Ectodermal cell (in vitro differentiated cells): Measurements from ENCODE around the gene BNC2.
A peak's percentile ranks its signal among the peaks of the same experiment; 100 is the strongest.

Experiments
- H3K27ac ChIP-seq: 2 replicates; pipeline ENCODE4 v1.7.0; 2013; ENCODE audit warnings: mild to moderate bottlenecking, low read depth, low read length; ENCODE audit not compliant: insufficient read depth, poor library complexity, severe bottlenecking
- H3K27me3 ChIP-seq: 2 replicates; pipeline ENCODE4 v1.7.0; 2013; ENCODE audit warnings: mild to moderate bottlenecking, low read length; ENCODE audit not compliant: insufficient read depth, control insufficient read depth, poor library complexity, severe bottlenecking
- H3K36me3 ChIP-seq: one replicate; pipeline ENCODE4 v1.7.0; 2013; ENCODE audit warnings: low read length; ENCODE audit not compliant: control insufficient read depth, insufficient read depth
- H3K4me1 ChIP-seq: one replicate; pipeline ENCODE4 v1.7.0; 2013; ENCODE audit warnings: low read length; ENCODE audit not compliant: control insufficient read depth, insufficient read depth
- H3K4me3 ChIP-seq: 2 replicates; pipeline ENCODE4 v1.7.0; 2013; ENCODE audit warnings: low read depth, low read length, control low read depth; ENCODE audit not compliant: insufficient read depth
- H3K9me3 ChIP-seq: 2 replicates; pipeline ENCODE4 v1.7.0; 2013; ENCODE audit warnings: mild to moderate bottlenecking, low read length, moderate library complexity; ENCODE audit not compliant: control insufficient read depth
- WGBS, 2 experiments: methylation state at CpG; one replicate each; pipeline ENCODE4 v1.1.7; 2013; ENCODE audit warnings: missing lambda C conversion rate in 2 of 2; 5-methylcytosine and 5-hydroxymethylcytosine counted together

The BNC2 gene

DNA sequence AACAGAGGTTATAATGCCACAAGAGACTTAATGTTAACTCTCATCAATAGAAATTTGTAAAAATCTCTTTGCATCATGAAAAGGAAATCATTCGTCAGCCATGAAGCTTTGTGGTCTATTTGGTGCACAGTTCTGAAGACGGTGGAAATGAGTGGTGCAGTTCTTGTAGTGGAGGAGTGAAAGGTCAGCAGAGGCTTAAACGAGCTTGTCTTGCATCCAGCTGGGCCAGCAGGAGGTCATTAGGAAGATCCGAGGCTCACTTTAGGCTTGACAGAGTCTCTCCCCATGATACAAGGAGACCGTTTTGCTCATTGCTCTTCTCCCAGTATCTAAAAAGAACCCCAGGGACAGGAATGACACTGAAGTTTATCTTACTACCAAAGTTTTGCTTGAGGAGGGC lies 440.8 kb downstream of the BNC2 start:
- Histone ChIP-seq H3K9me3 (no peaks in the 10 kb centered on the region), H3K27me3 (peaks cover 6% of the 10 kb centered on the region), H3K27ac (peak overlapping the region; percentile 48), H3K36me3 (no peaks in the 10 kb centered on the region), H3K4me1 (peaks cover 62% of the 10 kb centered on the region), H3K4me3 (no peak overlapping the region)
- 18% methylated on average over 5 of the region's 5 CpGs for WGBS, 2 experiments

DNA sequence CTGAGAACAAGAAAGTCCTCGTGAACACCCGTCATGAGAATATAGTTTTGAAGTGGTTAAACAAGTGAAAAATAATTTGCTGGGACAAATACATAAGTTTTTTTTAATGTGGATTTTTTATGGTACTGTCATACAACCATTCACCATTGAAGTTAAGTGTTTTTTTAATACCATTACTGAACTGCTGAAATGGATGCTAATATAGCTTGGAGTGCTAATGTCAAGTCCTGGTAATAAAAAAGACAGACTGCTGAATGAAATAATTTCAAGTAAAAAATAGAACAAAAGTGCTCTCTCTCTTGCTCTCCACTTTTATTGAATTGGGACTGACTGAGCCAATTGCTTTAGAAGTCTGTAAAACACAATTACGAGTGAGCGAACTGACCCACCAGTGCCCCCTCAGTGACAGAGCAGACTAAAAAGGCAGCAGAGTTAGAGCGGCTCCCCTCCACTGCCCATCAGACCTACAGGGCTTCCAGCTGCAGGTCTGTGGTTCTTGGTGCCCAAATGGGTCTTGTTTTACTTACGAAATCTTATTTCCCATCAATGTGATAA lies 442.5 kb downstream of the BNC2 start:
- WGBS, 2 experiments: 82 to 86% methylated on average over 6 of the region's 6 CpGs
- no peaks in the 10 kb centered on the region for H3K9me3 ChIP-seq
- H3K4me3 ChIP-seq: no peak overlapping the region
- H3K27ac ChIP-seq: no peak overlapping the region
- H3K4me1 ChIP-seq: peaks cover 60% of the 10 kb centered on the region
- H3K36me3 ChIP-seq: no peaks in the 10 kb centered on the region
- peaks cover 6% of the 10 kb centered on the region for H3K27me3 ChIP-seq

DNA sequence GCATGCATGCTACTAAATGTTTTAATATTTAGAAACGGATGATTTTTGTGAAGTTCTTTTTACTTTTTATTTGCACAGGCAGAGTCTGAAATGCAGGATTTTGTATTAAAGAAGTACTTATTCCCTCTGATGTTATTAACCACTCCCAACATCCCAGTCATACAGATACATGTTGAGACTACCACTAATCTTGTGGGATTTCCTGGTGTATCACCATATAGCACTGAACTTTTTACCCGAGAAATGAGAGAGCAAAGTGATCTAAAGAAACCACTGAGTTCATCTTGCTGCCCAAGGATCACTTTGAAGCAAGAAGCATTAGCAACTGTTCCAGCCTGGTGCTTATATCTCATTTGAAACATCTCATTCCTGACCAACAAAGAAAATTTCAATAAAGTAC lies 443.8 kb downstream of the BNC2 start:
- H3K4me3 ChIP-seq: no peak overlapping the region
- no peaks in the 10 kb centered on the region for H3K36me3 ChIP-seq
- no peak overlapping the region for H3K27ac ChIP-seq
- H3K9me3 ChIP-seq: no peaks in the 10 kb centered on the region
- peaks cover 6% of the 10 kb centered on the region for H3K27me3 ChIP-seq
- peaks cover 48% of the 10 kb centered on the region for H3K4me1 ChIP-seq
- WGBS, 2 experiments: 90 to 98% methylated on average over 1 to 2 of the region's 2 CpGs

DNA sequence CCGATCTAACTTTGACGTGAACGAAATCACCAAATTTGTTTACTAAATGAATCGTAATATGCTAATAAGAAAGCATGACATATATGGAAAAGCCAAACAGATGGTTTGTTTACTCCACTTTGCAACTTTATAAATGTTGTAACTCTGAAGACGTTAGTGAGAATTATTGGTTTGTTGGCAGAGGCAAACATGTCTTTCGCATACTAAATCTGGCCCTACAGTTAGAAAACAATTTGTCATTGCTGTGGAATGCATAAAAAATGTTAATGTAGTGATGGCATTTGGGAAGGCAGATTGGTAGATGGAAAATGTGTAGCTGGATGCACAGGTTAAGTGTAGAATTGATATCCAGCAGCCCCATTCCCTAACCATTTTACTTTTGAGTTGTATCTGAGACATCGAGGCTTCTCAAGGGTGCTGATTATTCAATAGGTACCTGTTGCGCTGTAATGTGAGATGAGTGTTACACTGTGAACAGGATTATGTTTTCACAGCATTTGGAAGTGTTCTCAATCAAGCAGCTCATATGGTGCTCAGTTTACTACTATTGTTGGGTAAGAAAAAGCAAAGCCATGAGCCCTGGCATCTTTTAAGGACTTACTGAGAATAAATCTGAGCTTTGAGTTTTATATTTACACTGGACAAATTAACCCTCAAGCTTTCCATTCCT lies 444.8 kb downstream of the BNC2 start:
- WGBS, 2 experiments: 92 to 94% methylated on average over 8 of the region's 8 CpGs

DNA sequence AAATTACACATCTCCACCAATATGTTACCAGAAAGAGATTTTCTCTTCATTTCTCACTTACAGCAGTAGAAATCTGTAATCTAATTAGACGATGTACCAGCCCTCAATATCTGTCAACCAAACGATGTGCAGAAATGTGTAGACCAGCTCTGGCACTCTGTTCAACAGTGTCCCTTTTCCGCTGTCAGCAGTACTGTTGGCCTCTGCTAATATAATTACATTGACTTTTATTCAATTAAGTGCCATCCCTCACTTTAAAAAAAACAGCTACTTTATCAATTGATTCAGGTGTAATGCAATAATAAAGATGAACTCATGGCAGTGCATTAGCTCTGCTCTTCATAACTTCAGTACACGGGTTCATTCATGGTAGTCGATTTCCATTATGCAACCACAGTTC lies 448.4 kb downstream of the BNC2 start:
- 96 to 97% methylated on average over 5 of the region's 5 CpGs for WGBS, 2 experiments
- Histone ChIP-seq H3K9me3 (no peaks in the 10 kb centered on the region), H3K36me3 (no peaks in the 10 kb centered on the region), H3K4me1 (peaks cover 15% of the 10 kb centered on the region), H3K4me3 (no peak overlapping the region), H3K27me3 (no peaks in the 10 kb centered on the region), H3K27ac (no peak overlapping the region)

More for the DNA sequence above, 444.8 kb downstream of the BNC2 start:
- no peak overlapping the region for H3K4me3 ChIP-seq
- H3K4me1 ChIP-seq: peaks cover 46% of the 10 kb centered on the region
- peaks cover 6% of the 10 kb centered on the region for H3K27me3 ChIP-seq
- H3K9me3 ChIP-seq: no peaks in the 10 kb centered on the region
- no peak overlapping the region for H3K27ac ChIP-seq
- no peaks in the 10 kb centered on the region for H3K36me3 ChIP-seq

DNA sequence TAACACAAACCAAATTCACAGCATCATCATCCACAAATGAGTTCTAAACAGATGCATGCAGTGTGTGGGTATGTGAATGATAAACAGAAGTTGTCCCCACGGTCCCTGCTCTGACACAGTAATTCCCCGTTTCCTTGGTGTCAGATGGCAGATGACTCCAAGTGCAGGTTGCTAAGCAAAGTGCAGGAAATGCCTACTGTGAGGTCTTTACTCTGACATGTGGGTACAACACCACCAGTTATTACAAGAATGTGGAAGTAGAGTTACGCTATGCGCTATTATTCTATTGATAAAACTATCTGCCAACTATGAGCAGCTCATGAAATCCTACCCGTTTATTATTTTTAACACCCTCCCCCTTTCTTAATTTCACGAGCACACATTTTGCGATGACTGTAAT lies 448.9 kb downstream of the BNC2 start:
- H3K36me3 ChIP-seq: no peaks in the 10 kb centered on the region
- peaks cover 15% of the 10 kb centered on the region for H3K4me1 ChIP-seq
- no peaks in the 10 kb centered on the region for H3K27me3 ChIP-seq
- H3K27ac ChIP-seq: no peak overlapping the region
- no peaks in the 10 kb centered on the region for H3K9me3 ChIP-seq
- H3K4me3 ChIP-seq: no peak overlapping the region
- WGBS, 2 experiments: 68 to 76% methylated on average over 7 of the region's 7 CpGs

- no peaks in the 10 kb centered on the region for H3K27me3 ChIP-seq
- WGBS, 2 experiments: 94 to 96% methylated on average over 12 of the region's 12 CpGs
Observed at GRCh38 chr9:16419124-16419523, 451.3 kb downstream of the BNC2 start.

GRCh38 chr9:16418721-16419120 lies 451.7 kb downstream of the BNC2 start:
- Histone ChIP-seq H3K27ac (no peak overlapping the region), H3K4me1 (peaks cover 5% of the 10 kb centered on the region), H3K27me3 (no peaks in the 10 kb centered on the region), H3K9me3 (no peaks in the 10 kb centered on the region), H3K36me3 (no peaks in the 10 kb centered on the region), H3K4me3 (no peak overlapping the region)
- 92 to 97% methylated on average over 4 to 5 of the region's 6 CpGs for WGBS, 2 experiments

More at GRCh38 chr9:16419124-16419523, 451.3 kb downstream of the BNC2 start:
- Histone ChIP-seq H3K36me3 (no peaks in the 10 kb centered on the region), H3K4me1 (peaks cover 5% of the 10 kb centered on the region), H3K4me3 (no peak overlapping the region), H3K27ac (no peak overlapping the region), H3K9me3 (no peaks in the 10 kb centered on the region)

GRCh38 chr9:16417749-16418148 lies 452.7 kb downstream of the BNC2 start:
- Histone ChIP-seq H3K27me3 (no peaks in the 10 kb centered on the region), H3K4me3 (no peak overlapping the region), H3K4me1 (peaks cover 5% of the 10 kb centered on the region), H3K27ac (no peak overlapping the region), H3K36me3 (no peaks in the 10 kb centered on the region), H3K9me3 (no peaks in the 10 kb centered on the region)
- 95 to 96% methylated on average over 3 of the region's 3 CpGs for WGBS, 2 experiments

DNA sequence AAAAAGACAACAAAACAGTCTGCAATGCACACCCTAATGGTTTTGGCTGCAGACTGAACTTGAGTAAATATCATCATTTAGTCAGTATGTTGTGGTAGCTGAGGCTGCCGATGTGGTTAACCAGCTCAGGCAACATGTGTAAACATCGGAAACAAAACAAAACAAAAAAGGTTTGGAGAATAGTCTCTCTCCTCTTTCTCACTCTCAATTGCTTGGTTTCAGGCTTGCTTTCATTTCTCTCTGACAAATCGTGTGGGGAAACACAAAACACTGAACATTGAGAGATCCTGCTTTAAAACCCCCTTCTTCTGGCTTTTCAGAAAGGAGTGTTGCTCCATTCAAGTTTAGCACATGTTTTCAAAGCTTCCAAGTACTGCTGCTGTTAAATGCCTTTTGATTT lies 453.3 kb downstream of the BNC2 start:
- Histone ChIP-seq H3K36me3 (no peaks in the 10 kb centered on the region), H3K27me3 (no peaks in the 10 kb centered on the region), H3K27ac (no peak overlapping the region), H3K4me3 (no peak overlapping the region), H3K9me3 (no peaks in the 10 kb centered on the region), H3K4me1 (peaks cover 5% of the 10 kb centered on the region)
- 60 to 63% methylated on average over 2 to 3 of the region's 3 CpGs for WGBS, 2 experiments
